ENCODE measurements around the gene KCNT1. TPM values are rescaled to one million over a fixed set of nuclear protein-coding genes. Genes with fewer than 3 reads are reported as not detected.

KCNT1 gene
- total RNA-seq, 2 experiments from 2014 or later: not detected

DNA sequence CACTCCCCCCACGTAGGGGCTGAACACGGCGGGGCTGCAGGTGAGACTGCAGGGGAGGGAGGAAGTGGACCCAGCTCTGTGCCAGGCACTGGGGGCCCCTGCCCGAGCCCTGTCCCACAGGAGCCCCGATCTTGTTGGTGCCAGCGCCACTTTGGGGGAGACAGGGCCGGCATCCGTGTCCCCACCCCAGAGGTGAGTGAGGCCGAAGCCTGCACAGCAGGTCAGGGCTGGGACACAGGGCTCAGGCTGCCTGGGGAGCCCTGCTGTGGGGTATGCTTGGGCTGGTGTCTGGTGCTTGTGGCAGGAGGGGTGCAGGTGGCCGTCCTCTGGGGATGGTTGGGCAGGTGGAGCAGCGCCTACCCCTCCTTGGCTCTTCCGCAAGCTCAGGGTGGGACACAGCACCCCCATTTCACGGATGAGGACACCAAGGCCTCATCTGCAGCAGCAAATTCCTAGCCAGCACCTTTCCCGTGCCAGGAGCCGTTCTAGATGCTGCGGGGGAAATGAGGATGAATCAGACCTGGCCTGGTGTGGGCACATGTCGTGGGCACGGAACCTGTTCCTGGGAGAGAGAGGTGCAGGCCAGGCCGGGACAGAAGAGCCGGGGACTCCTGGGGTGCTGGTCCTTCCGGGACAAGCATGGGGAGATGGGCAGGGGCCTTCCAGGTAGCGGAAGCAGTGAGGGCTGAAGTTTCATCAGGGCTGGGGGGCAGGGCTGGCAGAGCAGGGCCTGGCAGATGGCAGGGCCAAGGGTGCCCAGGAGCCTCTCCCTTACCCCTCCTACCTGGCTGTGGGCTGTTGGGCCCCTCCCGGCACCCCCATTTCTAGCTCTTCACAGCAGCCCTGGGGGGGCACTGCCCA lies 35.2 kb downstream of the KCNT1 start:
- H3K4me3 Mint-ChIP-seq: no peak overlapping the region
- intact Hi-C loops (cut with micrococcal nuclease): no loop called here
- CTCF ChIA-PET: no interaction called here
- H3K9me3 Mint-ChIP-seq: peaks cover 6% of the 10 kb centered on the region
- no peaks in the 10 kb centered on the region for H3K36me3 Mint-ChIP-seq (ENCODE audit: low read depth)
- POLR2A ChIA-PET: no interaction called here
- H3K4me1 Mint-ChIP-seq (ENCODE audit: low read depth): no peaks in the 10 kb centered on the region
- DNase-seq (no peak), ATAC-seq (no peak)
- peaks cover 5% of the 10 kb centered on the region for H3K27me3 Mint-ChIP-seq
- TF ChIP-seq CTCF (IDR thresholded peaks at IDR 0.05): no peak
- H3K27ac Mint-ChIP-seq: no peak overlapping the region

GRCh38 chr9:135737840-135738521 lies 36.0 kb downstream of the KCNT1 start:
- intact Hi-C loops (cut with micrococcal nuclease): no loop called here
- CTCF ChIA-PET: no interaction called here
- no peak for ATAC-seq

DNA sequence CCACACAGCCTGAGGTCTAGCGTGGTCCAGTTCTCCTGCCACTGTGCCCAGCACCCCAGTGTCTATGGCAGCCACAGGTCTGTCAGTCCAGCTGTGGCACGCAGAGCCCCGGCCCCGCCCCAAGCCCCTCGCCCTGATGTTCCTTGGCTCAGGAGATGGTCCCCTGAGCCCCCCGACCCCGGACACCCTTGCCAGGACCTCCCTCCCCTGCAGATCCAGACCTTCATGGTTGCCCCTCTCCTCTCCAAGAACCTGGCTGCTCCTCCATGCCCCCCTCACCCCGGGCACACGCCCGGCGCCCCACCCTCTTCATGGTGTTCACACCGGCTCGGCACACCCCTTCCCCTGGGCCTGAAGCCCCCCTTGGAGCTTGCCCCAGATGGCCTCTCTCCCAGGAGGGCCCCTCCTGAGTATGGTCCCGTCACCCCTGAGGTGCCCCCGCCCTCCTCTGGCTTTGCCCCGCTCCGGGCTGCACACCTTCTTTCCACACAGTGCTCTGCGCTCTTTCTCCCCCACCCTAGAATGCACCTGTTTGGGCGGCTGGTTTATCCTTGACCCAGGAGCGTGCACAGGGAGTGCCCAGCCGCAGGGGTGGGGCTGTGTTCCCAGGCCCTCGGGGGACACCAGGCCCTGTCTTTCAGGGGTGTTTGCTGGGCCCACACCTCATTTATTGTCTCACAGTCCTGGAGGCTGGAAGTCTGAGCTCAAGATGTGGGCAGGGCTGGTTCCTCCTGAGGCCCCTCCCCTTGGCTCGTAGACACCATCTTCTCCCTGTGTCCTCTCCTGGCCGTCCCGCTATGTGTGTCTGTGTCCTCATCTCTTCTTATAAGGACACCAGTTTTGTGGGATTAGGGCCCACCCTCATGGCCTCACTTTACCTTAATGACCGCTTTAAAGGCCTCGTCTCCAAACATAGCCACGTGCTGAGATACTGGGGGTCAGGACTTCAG lies 37.6 kb downstream of the KCNT1 start:
- no peaks in the 10 kb centered on the region for H3K4me1 Mint-ChIP-seq (ENCODE audit: low read depth)
- intact Hi-C loops (cut with micrococcal nuclease): no loop called here
- no peak for ATAC-seq
- H3K36me3 Mint-ChIP-seq (ENCODE audit: low read depth): no peaks in the 10 kb centered on the region
- H3K27ac Mint-ChIP-seq: no peak overlapping the region
- H3K4me3 Mint-ChIP-seq: no peak overlapping the region
- ChIA-PET POLR2A (no interaction called here), CTCF (no interaction called here)
- H3K27me3 Mint-ChIP-seq: peaks cover 5% of the 10 kb centered on the region
- no peaks in the 10 kb centered on the region for H3K9me3 Mint-ChIP-seq
- TF ChIP-seq CTCF (IDR thresholded peaks at IDR 0.05): no peak
- DNase-seq: no peak

More at GRCh38 chr9:135737840-135738521, 36.0 kb downstream of the KCNT1 start:
- H3K27ac Mint-ChIP-seq: no peak overlapping the region
- no peaks in the 10 kb centered on the region for H3K36me3 Mint-ChIP-seq (ENCODE audit: low read depth)
- no peak for TF ChIP-seq CTCF (IDR thresholded peaks at IDR 0.05)
- H3K27me3 Mint-ChIP-seq: peaks cover 5% of the 10 kb centered on the region
- H3K9me3 Mint-ChIP-seq: no peaks in the 10 kb centered on the region
- POLR2A ChIA-PET: no interaction called here
- no peak overlapping the region for H3K4me3 Mint-ChIP-seq
- no peak for DNase-seq
- H3K4me1 Mint-ChIP-seq (ENCODE audit: low read depth): no peaks in the 10 kb centered on the region

DNA sequence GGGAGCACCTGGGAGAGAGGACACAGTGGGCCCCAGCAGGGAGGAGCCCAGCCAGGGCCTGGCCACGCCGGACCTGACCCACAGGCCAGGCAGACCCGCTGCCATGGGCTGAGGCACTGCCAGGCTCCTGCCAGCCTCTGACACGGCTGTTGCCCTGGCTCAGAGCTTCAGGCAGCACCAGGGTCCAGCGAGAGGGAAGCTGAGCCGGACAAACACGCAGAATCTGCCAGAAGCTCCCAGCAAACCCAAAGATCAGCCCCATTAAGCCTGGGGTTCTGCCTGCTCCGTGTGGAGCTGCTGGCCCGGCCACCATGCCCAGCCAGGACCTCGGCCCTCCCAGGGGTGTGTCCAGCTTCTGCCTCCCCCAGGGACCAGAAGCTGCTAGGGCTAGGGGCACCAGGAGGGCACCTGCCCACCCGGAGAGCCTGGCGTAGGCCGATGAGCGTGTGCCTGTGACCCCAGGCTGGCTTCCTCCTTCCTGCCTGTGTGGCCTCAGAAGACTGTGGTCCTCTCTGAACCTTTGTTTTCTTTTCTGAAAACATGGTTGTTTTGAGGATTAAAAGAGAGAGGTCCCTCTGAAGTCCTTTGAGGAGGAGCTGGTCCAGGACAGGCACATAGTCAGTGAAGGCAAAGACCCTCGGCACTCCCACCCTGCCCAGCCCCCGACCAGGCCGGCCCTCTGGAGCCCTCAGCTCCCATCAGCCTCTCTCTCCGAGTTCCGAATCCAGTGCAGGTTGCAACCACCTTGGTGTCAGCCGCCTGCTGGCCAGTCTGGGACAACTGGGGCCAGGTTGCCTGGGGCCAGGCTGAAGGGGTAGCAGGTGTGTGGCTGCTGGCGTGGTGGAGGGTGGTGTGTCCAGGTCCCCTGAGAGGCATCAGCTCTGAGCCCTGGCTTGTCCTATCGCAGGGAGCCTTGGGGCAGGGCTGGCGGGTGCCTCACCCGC lies 39.6 kb downstream of the KCNT1 start:
- Mint-ChIP-seq H3K4me3 (no peak overlapping the region), H3K36me3 (ENCODE audit: low read depth) (no peaks in the 10 kb centered on the region), H3K27me3 (peaks cover 5% of the 10 kb centered on the region), H3K9me3 (no peaks in the 10 kb centered on the region), H3K4me1 (ENCODE audit: low read depth) (no peaks in the 10 kb centered on the region), H3K27ac (no peak overlapping the region)
- TF ChIP-seq CTCF (IDR thresholded peaks at IDR 0.05): no peak
- no peak for DNase-seq
- CTCF ChIA-PET: no interaction called here
- POLR2A ChIA-PET: no interaction called here
- intact Hi-C loops (cut with micrococcal nuclease): no loop called here
- no peak for ATAC-seq
